Ascending aorta (tissue), 2 donors: ENCODE measurements around the gene CHAT. TPM values are rescaled to one million over a fixed set of nuclear protein-coding genes. Genes with fewer than 3 reads are reported as not detected.

ENCODE experiments used
- DNase-seq, 2 donors: peaks; one replicate each; pipeline ENCODE4 v3.0.0-alpha.2; 2019; ENCODE audit warnings: low spot score in 2 of 2
- H3K27ac ChIP-seq, 2 donors: fragments of 200-600 bp; sonication (generic); one replicate each; pipeline ENCODE4 v1.5.1; 2016 to 2017; ENCODE audit warnings: mild to moderate bottlenecking in 1 of 2
- H3K27me3 ChIP-seq: fragments of 200-600 bp; sonication (generic); one replicate; pipeline ENCODE4 v1.5.1; 2017
- H3K36me3 ChIP-seq, 2 donors: fragments of 200-600 bp; sonication (generic); one replicate each; pipeline ENCODE4 v1.5.1; 2016
- H3K4me1 ChIP-seq, 2 donors: fragments of 200-600 bp; sonication (generic); one replicate each; pipeline ENCODE4 v1.5.1; 2016 to 2017; ENCODE audit warnings: mild to moderate bottlenecking in 1 of 2
- H3K4me3 ChIP-seq, 2 donors: fragments of 200-600 bp; sonication (generic); one replicate each; pipeline ENCODE4 v1.5.1; 2016 to 2017; ENCODE audit warnings: mild to moderate bottlenecking in 1 of 2
- H3K9me3 ChIP-seq, 2 donors: fragments of 200-600 bp; sonication (generic); one replicate each; pipeline ENCODE4 v1.5.1; 2016
- CTCF ChIP-seq, 3 experiments: fragments of 200-600 bp in 2 of 3; fragments of 450-650 bp in 1 of 3; sonication (generic) in 2 of 3; IDR thresholded peaks; one replicate each; pipeline ENCODE4 v1.5.1; 2016 to 2019; ENCODE audit warnings: antibody characterized with exemption in 3 of 3, mild to moderate bottlenecking in 1 of 3, moderate library complexity in 1 of 3
- intact Hi-C: fragments of 100-400 bp; cut with DNase I; formaldehyde crosslinking; loops from one replicate; pipeline ENCODE4 v1.15.1; 2023
- total RNA-seq: library from RNA; depleted of rRNA; stranded (reverse); fragments of >200 nt; gene quantifications from one replicate; pipeline ENCODE4 v1.1.0, GENCODE V29; 2016

Gene CHAT
- total RNA-seq, 1 donor from 2014 or later: not detected

GRCh38 chr10:49617121-49618020 lies 3.5 kb downstream of the CHAT start:
- Histone ChIP-seq H3K9me3 (no peaks in the 10 kb centered on the region), H3K4me3 (no peak overlapping the region), H3K36me3 (no peaks in the 10 kb centered on the region), H3K27ac (no peak overlapping the region), H3K4me1 (peaks cover 0 to 4% of the 10 kb centered on the region in 2 donors), H3K27me3 (no peaks in the 10 kb centered on the region)
- TF ChIP-seq CTCF (IDR thresholded peaks at IDR 0.05): no peak
- intact Hi-C loops: no loop called here
- peak in 1 of 2 donors; percentile 30 for DNase-seq

DNA sequence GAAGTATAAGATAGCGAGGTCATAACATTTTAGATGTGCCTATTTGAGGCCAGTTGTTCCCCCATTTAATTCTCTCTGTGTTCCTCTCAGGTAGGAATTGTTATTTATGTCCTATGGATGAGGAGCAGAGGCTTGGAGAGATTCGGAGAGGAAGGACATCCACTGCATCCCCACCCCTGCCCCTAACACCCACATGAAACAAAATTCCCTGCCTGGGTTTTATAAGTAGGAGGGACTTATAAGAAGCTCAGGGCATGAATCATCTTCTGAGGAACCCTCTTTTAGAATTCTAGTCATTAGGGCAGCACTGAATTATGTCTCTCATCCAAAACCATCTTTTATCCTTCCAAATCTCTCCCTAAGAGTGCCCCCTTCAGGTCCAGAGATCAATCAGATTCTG lies 5.0 kb downstream of the CHAT start:
- Histone ChIP-seq H3K27ac (no peak overlapping the region), H3K36me3 (no peaks in the 10 kb centered on the region), H3K9me3 (no peaks in the 10 kb centered on the region), H3K4me1 (peaks cover 0 to 4% of the 10 kb centered on the region in 2 donors), H3K27me3 (no peaks in the 10 kb centered on the region), H3K4me3 (no peak overlapping the region)
- intact Hi-C loops: no loop called here
- TF ChIP-seq CTCF (IDR thresholded peaks at IDR 0.05): no peak
- DNase-seq: no peak

DNA sequence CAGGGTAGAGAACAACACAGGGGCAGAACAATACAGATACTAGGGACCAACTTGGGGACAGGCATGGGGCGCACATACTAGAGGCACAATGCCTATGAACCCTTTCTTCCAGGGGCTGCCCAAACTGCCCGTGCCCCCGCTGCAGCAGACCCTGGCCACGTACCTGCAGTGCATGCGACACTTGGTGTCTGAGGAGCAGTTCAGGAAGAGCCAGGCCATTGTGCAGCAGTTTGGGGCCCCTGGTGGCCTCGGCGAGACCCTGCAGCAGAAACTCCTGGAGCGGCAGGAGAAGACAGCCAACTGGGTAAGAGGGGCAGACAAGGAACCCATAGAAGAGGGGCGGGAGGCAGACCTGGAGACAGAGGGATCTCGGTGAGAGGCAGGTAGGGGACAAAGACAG lies 5.8 kb downstream of the CHAT start:
- H3K4me1 ChIP-seq: no peaks in the 10 kb centered on the region
- no peak overlapping the region for H3K4me3 ChIP-seq
- no peak overlapping the region for H3K27ac ChIP-seq
- TF ChIP-seq CTCF (IDR thresholded peaks at IDR 0.05): no peak
- H3K36me3 ChIP-seq: no peaks in the 10 kb centered on the region
- DNase-seq: peak in 1 of 2 donors; percentile 21
- no peaks in the 10 kb centered on the region for H3K27me3 ChIP-seq
- intact Hi-C loops: no loop called here
- H3K9me3 ChIP-seq: no peaks in the 10 kb centered on the region

- no peak overlapping the region for H3K27ac ChIP-seq
- intact Hi-C loops: no loop called here
- H3K4me3 ChIP-seq: no peak overlapping the region
- no peaks in the 10 kb centered on the region for H3K36me3 ChIP-seq
- H3K4me1 ChIP-seq: no peaks in the 10 kb centered on the region
- no peak for TF ChIP-seq CTCF (IDR thresholded peaks at IDR 0.05)
- peak in 1 of 2 donors; percentile 50 for DNase-seq
- no peaks in the 10 kb centered on the region for H3K9me3 ChIP-seq
- H3K27me3 ChIP-seq: no peaks in the 10 kb centered on the region
Measured at GRCh38 chr10:49620286-49620810, 6.5 kb downstream of the CHAT start.

DNA sequence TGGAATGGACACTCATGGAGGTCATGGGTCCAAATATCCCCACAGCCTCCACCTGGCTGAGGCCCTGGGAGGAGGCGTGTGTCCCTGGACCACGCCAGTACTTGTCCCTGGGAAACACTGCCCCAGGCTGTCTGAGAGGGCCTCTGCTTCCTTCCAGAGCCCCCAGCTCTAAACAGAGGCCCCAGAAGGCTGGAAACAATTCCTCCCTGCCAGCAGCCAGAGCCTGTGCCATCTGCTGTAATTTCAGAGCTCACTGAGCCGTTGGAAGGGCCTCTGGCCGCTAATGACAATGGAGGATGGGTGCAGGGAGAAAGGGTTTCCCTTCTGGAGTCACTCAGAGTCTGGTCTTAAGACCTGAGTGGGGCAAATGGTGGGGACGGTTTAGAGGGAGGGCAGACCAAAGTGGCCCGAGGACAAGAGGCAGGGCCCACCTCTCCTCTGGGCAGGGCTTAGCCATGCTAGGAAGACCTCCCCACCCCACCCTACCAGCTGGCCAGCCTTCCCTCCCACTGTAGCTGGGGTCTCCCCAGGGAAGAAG lies 7.1 kb downstream of the CHAT start:
- no peaks in the 10 kb centered on the region for H3K9me3 ChIP-seq
- no peak overlapping the region for H3K27ac ChIP-seq
- no peaks in the 10 kb centered on the region for H3K4me1 ChIP-seq
- H3K4me3 ChIP-seq: no peak overlapping the region
- no peak for TF ChIP-seq CTCF (IDR thresholded peaks at IDR 0.05)
- intact Hi-C loops: no loop called here
- no peaks in the 10 kb centered on the region for H3K36me3 ChIP-seq
- no peaks in the 10 kb centered on the region for H3K27me3 ChIP-seq
- peak in 1 of 2 donors; percentile 22 for DNase-seq
